HG02852 (cell line): ENCODE measurements around the gene GARNL3.

ENCODE experiments used
- ATAC-seq: cut with Tn5 transposase; IDR thresholded peaks from one replicate; pipeline ENCODE4 v1.9.1; 2021; ENCODE audit warnings: mild to moderate bottlenecking, moderate library complexity; ENCODE audit not compliant: unreplicated experiment

The GARNL3 gene

GRCh38 chr9:127233989-127234388 is 30.6 kb upstream of the GARNL3 start:
- ATAC-seq: no peak

GRCh38 chr9:127237801-127238200 is 26.8 kb upstream of the GARNL3 start:
- ATAC-seq: no peak

GRCh38 chr9:127241354-127241753 is 23.2 kb upstream of the GARNL3 start:
- no peak for ATAC-seq

DNA sequence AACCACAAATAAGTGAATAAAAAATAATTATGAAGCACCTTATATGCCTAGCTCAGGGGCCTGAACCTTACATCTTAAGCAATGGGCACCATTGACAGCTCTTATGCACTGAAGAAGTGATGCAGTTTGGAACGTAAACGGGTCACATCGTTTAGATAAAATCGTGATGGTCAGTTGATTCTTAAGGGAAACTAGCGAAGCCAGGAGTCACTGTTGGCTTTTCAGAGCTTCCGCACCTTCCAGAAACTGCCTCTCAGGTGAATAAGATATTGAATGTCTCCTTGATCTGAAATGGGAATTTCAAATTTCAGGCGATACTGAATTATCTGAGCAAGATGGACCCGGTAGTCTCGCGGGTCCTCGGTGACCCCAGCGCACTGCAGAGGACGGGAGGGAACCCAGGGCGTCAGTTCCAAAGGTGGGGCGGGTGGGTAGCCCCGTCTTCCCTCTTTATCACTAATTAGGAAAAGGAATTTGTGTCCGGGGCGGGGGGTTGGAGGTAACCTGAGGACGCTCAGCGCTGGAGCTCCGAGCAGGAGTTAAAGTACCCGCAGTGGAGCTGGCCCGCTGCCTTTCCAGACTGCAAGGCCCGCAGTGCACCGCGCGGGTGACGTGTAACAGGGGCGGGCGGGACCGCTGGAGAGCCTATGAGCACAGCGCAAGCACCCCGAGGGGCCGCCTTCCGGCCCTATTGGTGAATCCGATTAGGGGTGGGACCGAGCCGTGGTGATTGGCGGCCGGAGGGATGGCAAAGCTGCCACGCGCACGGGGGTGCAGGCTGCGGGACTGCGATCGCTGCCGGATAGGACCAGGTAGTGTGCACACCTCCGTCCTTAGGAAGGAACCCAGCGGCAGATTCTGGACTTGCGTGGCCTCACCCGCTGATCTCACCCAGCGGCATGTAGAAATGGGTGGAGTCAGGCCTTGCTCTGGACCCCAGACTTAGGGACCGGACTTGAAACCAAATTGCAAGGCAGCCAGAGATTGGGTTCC is 19.7 kb upstream of the GARNL3 start:
- peak; percentile 100 for ATAC-seq

- no peak for ATAC-seq
Observed at GRCh38 chr9:127245637-127246164, 18.9 kb upstream of the GARNL3 start.

DNA sequence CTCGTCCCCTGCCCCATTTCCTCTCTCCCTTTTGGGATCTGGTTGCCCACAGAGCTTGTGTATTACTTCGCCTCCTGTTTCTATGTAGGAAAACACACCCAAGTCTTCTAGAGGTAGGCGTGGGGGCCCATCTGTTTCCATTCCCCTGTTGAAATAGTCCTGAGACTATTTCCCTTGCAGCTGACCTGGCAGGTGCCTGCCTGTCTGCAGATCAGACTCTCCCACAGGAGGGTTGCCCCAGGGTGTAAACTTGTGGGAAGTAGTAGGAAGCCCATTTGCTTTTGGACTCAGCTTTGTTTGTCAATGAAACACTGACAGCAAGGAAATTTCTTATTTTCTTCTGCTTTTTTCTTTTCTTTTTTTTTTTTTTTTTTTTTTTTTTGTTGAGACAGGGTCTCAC is 16.3 kb upstream of the GARNL3 start:
- no peak for ATAC-seq

DNA sequence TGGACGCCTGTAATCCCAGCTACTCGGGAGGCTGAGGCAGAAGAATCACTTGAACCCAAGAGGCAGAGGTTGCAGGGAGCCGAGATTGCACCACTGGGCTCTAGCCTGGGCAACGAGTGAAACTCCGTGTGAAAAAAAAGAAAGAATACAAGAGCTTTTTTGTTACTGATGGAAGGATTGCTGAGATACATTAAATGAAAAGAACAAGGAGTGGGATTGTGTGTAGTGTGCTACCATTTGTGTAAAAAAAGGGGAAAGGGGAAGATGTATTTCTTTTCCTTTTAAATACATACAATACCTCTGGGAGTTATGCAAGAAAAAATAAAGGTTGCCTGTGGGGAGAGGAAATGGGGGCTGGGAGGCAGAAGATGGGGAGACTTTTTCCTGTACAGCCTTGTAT is 14.7 kb upstream of the GARNL3 start:
- no peak for ATAC-seq

DNA sequence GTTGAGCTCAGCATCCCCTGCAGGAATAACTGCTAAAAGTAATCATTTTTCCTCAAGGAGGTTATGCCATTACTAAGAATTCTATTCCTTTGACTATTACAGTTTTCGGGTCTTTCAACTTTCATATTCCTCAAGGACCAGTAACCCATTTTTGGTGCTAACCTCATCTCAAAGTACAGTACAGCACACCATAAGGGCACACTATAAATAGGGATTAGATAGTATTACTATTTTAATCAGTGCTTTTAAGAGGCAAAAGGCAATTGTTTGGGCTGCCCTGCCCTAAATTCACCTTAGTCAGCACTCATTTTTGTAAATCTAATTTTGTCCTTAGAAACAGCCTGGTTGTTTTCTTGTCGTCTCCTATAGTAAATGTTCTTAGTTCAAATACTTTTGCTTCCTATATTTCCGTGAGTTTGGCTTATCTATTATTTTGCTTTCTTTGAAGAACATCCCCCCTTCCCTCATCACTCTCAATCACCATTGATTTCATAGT is 13.6 kb upstream of the GARNL3 start:
- ATAC-seq: no peak

DNA sequence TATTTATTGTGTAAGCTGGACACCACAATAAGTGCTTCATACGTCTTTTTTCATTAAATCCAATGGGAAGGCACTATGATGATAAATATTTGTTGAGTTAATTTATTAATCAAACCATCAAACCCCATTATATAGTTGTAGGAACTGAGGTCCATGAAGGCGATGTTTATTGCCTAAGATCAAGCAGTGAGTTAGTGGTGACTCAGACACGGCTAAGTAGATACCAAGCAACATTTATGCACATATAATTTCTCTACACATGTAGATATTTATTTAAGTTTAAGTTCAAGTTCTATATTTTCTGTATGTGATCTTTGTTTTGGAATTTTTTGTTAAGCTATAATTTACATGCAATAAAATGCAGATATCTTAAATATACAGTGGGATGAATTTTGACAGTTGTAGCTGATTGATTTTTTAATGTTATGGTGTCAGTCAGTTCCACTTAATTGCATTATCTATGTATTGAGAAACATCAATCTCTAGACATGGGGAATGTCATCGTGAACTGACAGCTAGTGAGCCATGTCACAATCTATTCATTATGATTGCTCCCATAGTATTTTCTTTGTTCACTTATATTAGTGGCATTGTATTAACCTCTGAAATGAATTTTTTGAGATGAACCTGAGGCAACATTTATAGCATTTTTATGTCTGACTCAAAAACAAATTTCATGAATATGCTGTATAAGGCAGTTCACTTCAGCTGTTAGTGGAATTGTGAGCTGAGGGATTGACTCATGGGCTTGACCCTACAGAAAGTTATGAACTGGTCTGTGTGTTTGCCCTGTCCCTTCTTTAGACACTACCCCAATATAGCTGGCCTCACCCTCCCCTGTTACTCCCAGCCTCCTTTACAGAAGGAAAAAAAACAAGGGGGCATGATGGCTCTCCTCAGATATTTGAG is 11.9 kb upstream of the GARNL3 start:
- ATAC-seq: no peak

- no peak for ATAC-seq
Observed at GRCh38 chr9:127253446-127253845, 11.1 kb upstream of the GARNL3 start.

DNA sequence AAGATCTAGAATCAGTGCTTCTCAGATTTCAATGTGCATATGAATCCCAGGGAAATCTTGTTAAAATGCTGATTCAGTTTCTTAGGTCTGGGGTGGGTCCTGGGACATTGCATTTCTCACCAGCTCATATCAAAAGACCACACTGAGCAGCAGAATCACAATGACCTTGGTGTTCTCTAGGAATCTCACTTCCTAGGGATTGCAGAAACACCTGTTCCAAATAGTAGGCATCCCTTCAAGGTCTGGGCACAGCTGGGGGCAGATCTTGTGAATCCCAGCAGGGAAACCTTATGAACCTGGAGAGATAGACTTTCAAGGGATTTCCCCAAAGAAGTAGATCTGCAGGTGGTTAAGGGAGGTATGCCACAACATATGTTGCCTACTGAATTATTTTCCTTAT is 8.9 kb upstream of the GARNL3 start:
- no peak for ATAC-seq

DNA sequence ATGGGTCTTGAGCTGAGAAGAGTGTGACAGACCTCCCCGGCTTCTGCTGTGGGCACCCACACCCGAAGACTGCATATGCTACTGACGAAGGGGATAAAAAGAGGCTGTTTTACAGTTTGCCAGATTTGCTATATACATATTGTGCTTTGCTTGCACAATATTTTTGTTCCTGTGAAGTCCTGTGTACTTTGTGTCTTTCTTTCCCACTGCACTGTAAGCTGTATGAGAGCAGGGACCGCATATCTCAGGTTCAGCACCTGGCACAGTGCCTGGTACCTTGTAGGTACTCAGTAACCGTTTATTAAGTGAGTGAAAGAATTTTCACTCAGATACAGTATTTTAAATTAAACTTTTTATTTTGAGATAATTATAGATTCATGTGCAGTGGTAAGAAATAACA is 8.2 kb upstream of the GARNL3 start:
- no peak for ATAC-seq

GRCh38 chr9:127258606-127259471 is 5.7 kb upstream of the GARNL3 start:
- ATAC-seq: no peak

- no peak for ATAC-seq
Observed at GRCh38 chr9:127262602-127263001, 2.0 kb upstream of the GARNL3 start.

DNA sequence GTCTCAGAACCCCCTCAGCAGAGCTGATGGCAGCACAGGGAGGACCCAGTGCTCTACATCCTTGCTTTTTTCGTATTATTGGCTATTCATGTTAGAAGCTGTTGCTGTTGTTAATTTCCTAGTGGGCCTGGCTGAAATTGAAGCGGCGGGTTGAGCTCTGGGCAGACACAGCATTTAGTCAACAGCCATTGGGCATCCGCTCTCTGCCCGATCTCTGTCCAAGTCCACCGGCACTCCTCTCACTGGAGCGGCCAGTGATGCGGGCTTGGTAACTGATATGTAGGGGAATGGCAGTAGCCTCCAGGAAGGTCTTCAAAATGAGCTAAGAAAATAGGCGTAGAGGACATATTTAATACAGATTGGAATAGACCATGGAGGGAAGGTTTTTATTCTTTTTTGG is 1.3 kb upstream of the GARNL3 start:
- no peak for ATAC-seq

- no peak for ATAC-seq
Observed at GRCh38 chr9:127263664-127264063, 910 bp upstream of the GARNL3 start.

- peak; percentile 50 for ATAC-seq
Observed at GRCh38 chr9:127267793-127268525, 3.4 kb downstream of the GARNL3 start.

DNA sequence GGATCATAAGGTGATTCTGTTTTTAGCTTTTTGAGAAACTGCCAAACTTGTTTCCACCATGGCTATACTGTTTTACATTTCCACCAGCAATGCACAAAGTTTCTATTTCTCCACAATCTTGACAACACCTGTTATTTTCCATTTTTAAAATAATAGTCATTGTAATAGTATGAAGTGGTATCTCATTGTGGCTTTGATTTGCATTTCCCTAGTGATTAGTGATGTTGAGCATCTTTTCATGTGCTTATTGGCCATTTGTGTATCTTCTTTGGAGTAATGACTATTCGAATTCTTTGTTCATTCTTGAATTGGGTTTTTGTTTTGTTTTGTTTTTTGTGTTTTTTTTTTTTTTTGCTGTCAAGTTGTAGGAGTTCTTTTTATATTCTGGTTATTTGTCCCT is 4.9 kb downstream of the GARNL3 start:
- ATAC-seq: no peak

- no peak for ATAC-seq
Observed at GRCh38 chr9:127273326-127273725, 8.8 kb downstream of the GARNL3 start.

DNA sequence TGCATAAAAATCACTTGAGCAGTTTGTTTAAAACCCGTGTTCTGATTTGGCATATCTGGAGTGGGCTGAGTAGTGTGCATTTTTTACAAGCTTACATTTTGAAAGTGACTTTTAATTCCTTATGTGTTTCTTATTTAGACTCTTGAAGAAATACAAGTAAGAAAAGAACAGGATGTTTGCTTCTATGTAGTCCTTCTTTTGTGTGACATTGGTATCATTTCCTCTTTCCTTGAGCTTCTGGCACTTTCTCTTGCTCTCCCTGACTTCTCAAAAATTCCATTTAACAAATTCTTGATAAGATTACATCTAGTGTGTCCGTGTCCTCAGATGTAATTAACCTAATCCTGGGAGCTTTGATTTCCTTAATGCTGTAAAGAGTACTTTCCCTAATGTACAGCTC is 12.5 kb downstream of the GARNL3 start:
- ATAC-seq: no peak
